T47D (cell line): ENCODE results near the gene RNF38.

ENCODE experiments used
- DNase-seq, 2 experiments: peaks; one replicate each; pipeline versions ENCODE4 v3.0.0 to v3.0.0-alpha.2; 2011 to 2012; ENCODE audit warnings: low read depth in 1 of 2, low spot score in 1 of 2
- JUND ChIP-seq: IDR thresholded peaks from 2 replicates; pipeline ENCODE4 v1.6.1; 2012; ENCODE audit warnings: low read depth
- in situ Hi-C: cut with HindIII; loops from 2 replicates; pipeline ENCODE4 v1.10.0; 2016; ENCODE audit warnings: low sequenced_read_pairs, low pct_unique_long_range_greater_than_20kb

RNF38 gene

DNA sequence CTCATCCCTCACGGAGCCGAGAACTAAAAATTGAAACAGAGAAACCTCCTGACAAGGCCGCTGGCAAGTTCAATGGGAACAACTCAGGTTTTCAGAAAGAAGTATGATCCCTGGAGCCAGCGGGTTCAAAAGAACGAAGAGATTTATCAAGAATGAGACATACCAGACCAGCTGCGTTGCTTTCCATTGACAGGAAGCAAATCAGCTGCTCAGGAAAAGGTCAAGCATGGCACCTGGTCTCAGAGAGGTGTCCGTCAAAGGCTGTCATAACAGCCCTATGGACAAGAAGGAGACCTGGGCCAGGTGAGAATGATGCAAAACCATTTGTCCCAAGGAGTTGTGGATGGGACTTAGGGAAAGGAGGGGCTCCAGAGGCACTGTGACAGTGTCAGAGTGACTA, 106.9 kb downstream of the RNF38 start:
- in situ Hi-C loops: no loop called here
- TF ChIP-seq JUND: no peak
- DNase-seq: no peak

GRCh38 chr9:36292641-36293040, 107.4 kb downstream of the RNF38 start:
- TF ChIP-seq JUND: no peak
- DNase-seq: no peak
- in situ Hi-C loops: no loop called here

- in situ Hi-C loops: no loop called here
- DNase-seq: no peak
- no peak for TF ChIP-seq JUND
These were observed 109.1 kb downstream of the RNF38 start for GRCh38 chr9:36290996-36291395.

DNA sequence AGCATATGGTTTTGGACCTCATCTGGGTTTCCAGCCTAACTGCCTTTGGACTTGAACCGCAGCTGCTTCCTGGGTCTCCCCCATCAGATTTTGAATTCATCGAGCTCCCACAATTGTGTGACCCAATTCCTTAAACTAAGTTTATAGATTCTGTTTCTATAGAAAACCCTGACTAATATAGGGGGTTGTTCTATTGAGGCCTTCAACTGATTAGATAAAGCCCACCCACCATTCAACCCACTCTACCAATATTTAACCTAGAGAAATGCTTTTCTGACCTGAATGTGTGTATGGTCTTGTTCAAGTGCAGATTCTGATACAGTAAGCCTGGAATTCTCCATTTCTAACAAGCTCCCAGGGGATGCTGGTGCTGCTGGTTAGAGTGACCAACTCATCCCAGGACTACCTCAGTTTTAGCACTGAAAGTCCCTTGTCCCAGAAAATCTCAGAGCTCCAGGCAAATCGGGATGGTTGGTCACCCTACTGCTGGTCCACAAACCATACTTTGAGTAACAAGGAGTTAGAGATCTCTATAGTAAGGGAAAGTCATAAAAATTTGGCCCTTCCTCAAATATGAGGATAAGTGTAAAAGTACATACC, 110.1 kb downstream of the RNF38 start:
- in situ Hi-C loops: no loop called here
- TF ChIP-seq JUND: no peak
- DNase-seq: no peak

DNA sequence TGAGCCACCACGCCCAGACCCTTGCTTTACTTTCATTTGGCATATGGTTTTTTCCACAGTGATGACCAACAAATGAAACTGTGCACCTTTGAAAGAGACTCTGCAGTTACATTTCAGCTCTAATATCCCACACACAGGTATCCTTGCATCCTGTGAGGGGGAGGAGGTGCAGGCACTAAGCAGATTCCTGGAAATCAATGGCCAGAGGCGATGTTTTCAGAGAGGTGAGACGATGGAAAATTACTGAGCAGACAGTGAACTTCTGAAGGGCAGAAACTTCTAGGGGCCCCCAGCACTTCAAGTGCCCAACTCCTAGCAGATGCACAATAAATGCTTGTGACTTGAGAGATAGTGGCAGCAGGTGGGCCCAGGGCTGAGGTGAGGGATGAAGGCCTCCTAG, 112.0 kb downstream of the RNF38 start:
- DNase-seq: no peak
- in situ Hi-C loops: no loop called here
- no peak for TF ChIP-seq JUND
